ENCODE results near the gene NUS1. TPM values are rescaled to one million over a fixed set of nuclear protein-coding genes. Genes with fewer than 3 reads are reported as not detected.
"Not testable (repeated sequence)": the region's sequence is repeated elsewhere in the genome, so short reads cannot be mapped to it uniquely, and the experiment has no call there.

The NUS1 gene
- total and polyA plus RNA-seq, 8 donors, result 12.7 to 56.9 (median 20.3) TPM

DNA sequence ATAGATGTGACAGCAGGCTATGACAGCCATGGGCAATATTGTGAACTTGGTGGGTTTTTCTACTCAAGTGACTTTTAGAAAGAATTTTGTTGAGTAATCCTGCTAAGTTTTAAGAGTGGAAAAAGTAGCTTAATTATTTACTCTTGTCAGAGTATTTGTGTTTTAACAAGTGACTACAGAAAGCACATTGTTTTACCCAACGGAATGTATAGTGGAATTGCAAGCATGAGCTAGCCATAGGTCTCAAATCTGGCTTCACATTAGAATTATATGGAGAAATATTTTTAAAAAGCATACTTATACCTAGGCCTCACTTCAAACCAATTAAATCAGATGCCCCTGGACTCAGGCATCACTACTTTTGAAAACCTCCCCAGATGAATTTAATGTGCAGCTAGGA lies 37.5 kb upstream of the NUS1 start:
- no peaks in the 10 kb centered on the region for H3K36me3 ChIP-seq
- no peaks in the 10 kb centered on the region for H3K4me1 ChIP-seq
- H3K27me3 ChIP-seq, result no peaks in the 10 kb centered on the region
- H3K27ac ChIP-seq, result no peak overlapping the region
- WGBS, 5 donors, result 68 to 83% (median 71%) methylated on average over 1 of the region's 1 CpG
- no peak for TF ChIP-seq POLR2AphosphoS5 (IDR thresholded peaks at IDR 0.05)
- TF ChIP-seq POLR2A (IDR thresholded peaks at IDR 0.05), result no peak
- TF ChIP-seq, protein P1, sequence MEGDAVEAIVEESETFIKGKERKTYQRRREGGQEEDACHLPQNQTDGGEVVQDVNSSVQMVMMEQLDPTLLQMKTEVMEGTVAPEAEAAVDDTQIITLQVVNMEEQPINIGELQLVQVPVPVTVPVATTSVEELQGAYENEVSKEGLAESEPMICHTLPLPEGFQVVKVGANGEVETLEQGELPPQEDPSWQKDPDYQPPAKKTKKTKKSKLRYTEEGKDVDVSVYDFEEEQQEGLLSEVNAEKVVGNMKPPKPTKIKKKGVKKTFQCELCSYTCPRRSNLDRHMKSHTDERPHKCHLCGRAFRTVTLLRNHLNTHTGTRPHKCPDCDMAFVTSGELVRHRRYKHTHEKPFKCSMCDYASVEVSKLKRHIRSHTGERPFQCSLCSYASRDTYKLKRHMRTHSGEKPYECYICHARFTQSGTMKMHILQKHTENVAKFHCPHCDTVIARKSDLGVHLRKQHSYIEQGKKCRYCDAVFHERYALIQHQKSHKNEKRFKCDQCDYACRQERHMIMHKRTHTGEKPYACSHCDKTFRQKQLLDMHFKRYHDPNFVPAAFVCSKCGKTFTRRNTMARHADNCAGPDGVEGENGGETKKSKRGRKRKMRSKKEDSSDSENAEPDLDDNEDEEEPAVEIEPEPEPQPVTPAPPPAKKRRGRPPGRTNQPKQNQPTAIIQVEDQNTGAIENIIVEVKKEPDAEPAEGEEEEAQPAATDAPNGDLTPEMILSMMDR (IDR thresholded peaks at IDR 0.05), result no peak
- no peak for TF ChIP-seq EP300 (IDR thresholded peaks at IDR 0.05)
- no peak for DNase-seq
- intact Hi-C loops (cut with DNase I; ENCODE audit: low total_unique reads), result no loop called here
- peaks cover 0 to 4% (median 0%) of the 10 kb centered on the region in 4 donors for H3K9me3 ChIP-seq
- no peak overlapping the region for H3K4me3 ChIP-seq

DNA sequence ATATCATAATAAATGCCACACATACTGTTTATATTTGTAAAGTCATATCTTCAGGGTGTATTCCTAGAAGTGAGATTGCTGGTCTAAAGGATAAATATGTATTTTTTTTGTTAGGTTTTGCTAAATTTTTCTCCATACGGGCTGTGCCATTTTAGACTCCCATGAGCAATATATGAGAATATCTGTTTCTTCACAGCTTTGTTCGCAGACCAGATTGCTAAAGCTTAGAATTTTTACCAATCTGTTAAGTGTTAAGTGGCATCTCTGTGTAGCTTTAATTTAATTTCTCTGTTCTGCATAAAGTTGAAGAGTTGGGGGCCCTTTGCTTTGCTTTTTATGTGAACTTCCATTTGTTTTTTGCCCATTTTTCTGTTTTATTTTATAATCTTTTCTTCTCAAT lies 32.3 kb upstream of the NUS1 start:
- Histone ChIP-seq H3K27ac (no peak overlapping the region), H3K4me3 (no peak overlapping the region), H3K9me3 (peaks cover 0 to 9% (median 0%) of the 10 kb centered on the region in 4 donors), H3K4me1 (no peaks in the 10 kb centered on the region), H3K27me3 (no peaks in the 10 kb centered on the region), H3K36me3 (no peaks in the 10 kb centered on the region)
- intact Hi-C loops (cut with DNase I; ENCODE audit: low total_unique reads), result no loop called here
- no peak for DNase-seq
- WGBS, 5 donors, result 91 to 96% (median 93%) methylated on average over 2 of the region's 2 CpGs
- TF ChIP-seq POLR2AphosphoS5 (IDR thresholded peaks at IDR 0.05) (no peak), EP300 (IDR thresholded peaks at IDR 0.05) (no peak), POLR2A (IDR thresholded peaks at IDR 0.05) (no peak)
- TF ChIP-seq, protein P1 (IDR thresholded peaks at IDR 0.05), result no peak

DNA sequence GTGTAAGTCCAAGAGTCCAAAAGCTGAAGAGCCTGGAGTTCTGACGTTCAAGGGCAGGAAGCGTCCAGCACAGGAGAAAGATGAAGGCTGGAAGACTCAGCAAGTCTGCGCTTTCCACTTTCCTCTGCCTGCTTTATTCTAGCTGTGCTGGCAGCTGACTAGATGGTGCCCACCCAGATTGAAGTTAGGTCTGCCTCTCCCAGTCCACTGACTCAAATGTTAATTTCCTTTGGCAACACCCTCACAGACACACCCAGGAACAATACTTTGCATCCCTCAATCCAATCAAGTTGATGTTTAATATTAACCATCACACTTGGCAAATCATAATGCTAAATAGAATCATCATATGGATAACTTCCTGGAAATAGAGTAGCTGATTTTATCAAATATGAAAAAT lies 23.3 kb upstream of the NUS1 start:
- 70 to 98% (median 78%) methylated on average over 3 of the region's 3 CpGs for WGBS, 5 donors
- H3K4me1 ChIP-seq; H3K27me3 ChIP-seq; H3K27ac ChIP-seq; H3K36me3 ChIP-seq; intact Hi-C loops (cut with DNase I; ENCODE audit: low total_unique reads); DNase-seq; H3K4me3 ChIP-seq: not testable (repeated sequence)
- peaks cover 0 to 22% (median 4%) of the 10 kb centered on the region in 4 donors for H3K9me3 ChIP-seq

DNA sequence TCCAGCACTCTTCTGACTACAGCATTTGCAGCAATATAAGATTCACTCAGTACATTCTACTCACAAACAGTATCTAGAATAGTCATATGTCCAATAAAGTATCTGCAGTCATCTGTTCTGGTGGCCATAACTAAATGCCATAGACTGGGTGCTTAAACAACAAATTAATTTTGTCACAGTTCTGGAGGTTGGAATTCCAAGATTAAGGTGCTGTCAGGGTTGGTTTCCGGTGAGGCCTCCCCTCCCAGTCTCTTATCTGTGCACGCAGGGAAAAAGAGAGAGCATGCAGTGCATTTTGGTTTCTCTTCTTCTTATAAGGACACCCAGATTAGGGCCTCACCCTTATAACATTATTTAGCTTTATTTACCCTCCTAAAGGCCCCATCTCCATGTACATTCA lies 21.3 kb upstream of the NUS1 start:
- H3K27me3 ChIP-seq, result no peaks in the 10 kb centered on the region
- WGBS, 5 donors, result 77 to 90% (median 82%) methylated on average over 2 of the region's 2 CpGs
- no peak for DNase-seq
- H3K36me3 ChIP-seq, result no peaks in the 10 kb centered on the region
- intact Hi-C loops (cut with DNase I; ENCODE audit: low total_unique reads), result no loop called here
- peaks cover 0 to 8% (median 2%) of the 10 kb centered on the region in 4 donors for H3K9me3 ChIP-seq
- H3K4me1 ChIP-seq, result no peaks in the 10 kb centered on the region
- TF ChIP-seq POLR2AphosphoS5 (IDR thresholded peaks at IDR 0.05) (no peak), POLR2A (IDR thresholded peaks at IDR 0.05) (no peak), EP300 (IDR thresholded peaks at IDR 0.05) (no peak)
- TF ChIP-seq, protein P1 (IDR thresholded peaks at IDR 0.05), result no peak
- no peak overlapping the region for H3K4me3 ChIP-seq
- no peak overlapping the region for H3K27ac ChIP-seq

DNA sequence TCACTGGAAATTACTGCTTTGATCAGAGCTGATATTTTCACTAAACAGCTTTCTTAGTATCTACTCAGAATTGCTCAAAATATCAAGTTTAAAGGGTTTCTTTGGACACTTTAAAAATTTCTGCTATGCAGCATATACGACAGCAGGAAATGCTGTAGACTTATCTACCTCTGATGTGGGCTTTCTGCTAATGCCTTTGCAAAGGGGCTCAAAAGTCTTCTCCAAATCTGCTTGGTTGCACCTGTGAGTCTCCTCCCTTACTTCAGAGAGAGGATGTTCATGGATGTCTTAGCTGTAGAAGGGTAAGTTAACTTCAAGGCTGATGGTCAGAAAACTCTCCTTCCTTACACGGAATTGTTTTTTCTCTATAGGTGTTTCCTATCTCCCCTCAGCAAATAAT lies 19.9 kb upstream of the NUS1 start:
- no peaks in the 10 kb centered on the region for H3K36me3 ChIP-seq
- H3K4me1 ChIP-seq, result no peaks in the 10 kb centered on the region
- H3K27me3 ChIP-seq, result no peaks in the 10 kb centered on the region
- no peak overlapping the region for H3K27ac ChIP-seq
- intact Hi-C loops (cut with DNase I; ENCODE audit: low total_unique reads), result no loop called here
- 78 to 89% (median 86%) methylated on average over 2 of the region's 2 CpGs for WGBS, 5 donors
- H3K9me3 ChIP-seq, result peaks cover 0 to 2% (median 0%) of the 10 kb centered on the region in 4 donors
- no peak overlapping the region for H3K4me3 ChIP-seq
- TF ChIP-seq, protein P1 (IDR thresholded peaks at IDR 0.05), result no peak
- no peak for TF ChIP-seq POLR2A (IDR thresholded peaks at IDR 0.05)
- no peak for TF ChIP-seq EP300 (IDR thresholded peaks at IDR 0.05)
- TF ChIP-seq POLR2AphosphoS5 (IDR thresholded peaks at IDR 0.05), result no peak
- no peak for DNase-seq

All from stomach (tissue), 9 donors.